ENCODE measurements around the gene NRCAM. TPM values are rescaled to one million over a fixed set of nuclear protein-coding genes. Genes with fewer than 3 reads are reported as not detected.

Gene NRCAM
- total RNA-seq, 1 donor from 2014 or later, result 9.5 TPM

GRCh38 chr7:108332937-108333336 is 123.3 kb downstream of the NRCAM start:
- Mint-ChIP-seq H3K4me1 (ENCODE audit: low read depth) (peaks cover 13% of the 10 kb centered on the region), H3K27ac (ENCODE audit: unreplicated experiment) (no peak overlapping the region), H3K4me3 (ENCODE audit: unreplicated experiment) (no peak overlapping the region), H3K27me3 (ENCODE audit: low read depth) (no peaks in the 10 kb centered on the region), H3K36me3 (ENCODE audit: low read depth) (no peaks in the 10 kb centered on the region), H3K9me3 (ENCODE audit: low read depth) (no peaks in the 10 kb centered on the region)
- no peak for DNase-seq (ENCODE audit: low spot score)
- TF ChIP-seq CTCF (IDR thresholded peaks at IDR 0.05), result no peak

- no peak overlapping the region for H3K27ac Mint-ChIP-seq (ENCODE audit: unreplicated experiment)
- H3K27me3 Mint-ChIP-seq (ENCODE audit: low read depth), result no peaks in the 10 kb centered on the region
- H3K9me3 Mint-ChIP-seq (ENCODE audit: low read depth), result no peaks in the 10 kb centered on the region
- H3K36me3 Mint-ChIP-seq (ENCODE audit: low read depth), result no peaks in the 10 kb centered on the region
- H3K4me3 Mint-ChIP-seq (ENCODE audit: unreplicated experiment), result no peak overlapping the region
- DNase-seq (ENCODE audit: low spot score), result no peak
- peaks cover 13% of the 10 kb centered on the region for H3K4me1 Mint-ChIP-seq (ENCODE audit: low read depth)
- TF ChIP-seq CTCF (IDR thresholded peaks at IDR 0.05), result no peak
Measured at GRCh38 chr7:108331971-108332370, 124.3 kb downstream of the NRCAM start.

- H3K27ac Mint-ChIP-seq (ENCODE audit: unreplicated experiment), result no peak overlapping the region
- H3K4me3 Mint-ChIP-seq (ENCODE audit: unreplicated experiment), result no peak overlapping the region
- peaks cover 2% of the 10 kb centered on the region for H3K27me3 Mint-ChIP-seq (ENCODE audit: low read depth)
- H3K4me1 Mint-ChIP-seq (ENCODE audit: low read depth), result peaks cover 5% of the 10 kb centered on the region
- no peak for DNase-seq (ENCODE audit: low spot score)
- H3K9me3 Mint-ChIP-seq (ENCODE audit: low read depth), result no peaks in the 10 kb centered on the region
- no peaks in the 10 kb centered on the region for H3K36me3 Mint-ChIP-seq (ENCODE audit: low read depth)
- TF ChIP-seq CTCF (IDR thresholded peaks at IDR 0.05), result no peak
Measured at GRCh38 chr7:108330227-108330626, 126.0 kb downstream of the NRCAM start.

- Mint-ChIP-seq H3K4me3 (ENCODE audit: unreplicated experiment) (no peak overlapping the region), H3K36me3 (ENCODE audit: low read depth) (no peaks in the 10 kb centered on the region), H3K27ac (ENCODE audit: unreplicated experiment) (no peak overlapping the region), H3K9me3 (ENCODE audit: low read depth) (no peaks in the 10 kb centered on the region), H3K27me3 (ENCODE audit: low read depth) (peaks cover 2% of the 10 kb centered on the region), H3K4me1 (ENCODE audit: low read depth) (no peaks in the 10 kb centered on the region)
- no peak for TF ChIP-seq CTCF (IDR thresholded peaks at IDR 0.05)
- no peak for DNase-seq (ENCODE audit: low spot score)
Measured at GRCh38 chr7:108329514-108329913, 126.7 kb downstream of the NRCAM start.

- DNase-seq (ENCODE audit: low spot score), result no peak
- Mint-ChIP-seq H3K4me1 (ENCODE audit: low read depth) (no peaks in the 10 kb centered on the region), H3K4me3 (ENCODE audit: unreplicated experiment) (no peak overlapping the region), H3K9me3 (ENCODE audit: low read depth) (no peaks in the 10 kb centered on the region), H3K36me3 (ENCODE audit: low read depth) (no peaks in the 10 kb centered on the region), H3K27me3 (ENCODE audit: low read depth) (peaks cover 2% of the 10 kb centered on the region), H3K27ac (ENCODE audit: unreplicated experiment) (no peak overlapping the region)
- TF ChIP-seq CTCF (IDR thresholded peaks at IDR 0.05), result no peak
Measured at GRCh38 chr7:108328174-108328651, 128.0 kb downstream of the NRCAM start.
